Nephron (organoid): ENCODE results near the gene ADAMTS15.

Experiments used
- H3K27ac Mint-ChIP-seq, 3 experiments: 2 replicates each; pipeline ENCODE4 v1.8.0; 2020; ENCODE audit warnings: mixed read lengths in 3 of 3, mild to moderate bottlenecking in 2 of 3, moderate library complexity in 1 of 3
- H3K27me3 Mint-ChIP-seq: 2 replicates; pipeline ENCODE4 v1.8.0; 2021; ENCODE audit warnings: low read depth, mild to moderate bottlenecking, moderate library complexity, mixed read lengths
- H3K36me3 Mint-ChIP-seq: 2 replicates; pipeline ENCODE4 v1.8.0; 2020; ENCODE audit warnings: low read depth, mixed read lengths
- H3K4me1 Mint-ChIP-seq: 2 replicates; pipeline ENCODE4 v1.8.0; 2020; ENCODE audit warnings: mixed read lengths
- H3K4me3 Mint-ChIP-seq, 3 experiments: 2 replicates each; pipeline ENCODE4 v1.8.0; 2020; ENCODE audit warnings: mild to moderate bottlenecking in 3 of 3, mixed read lengths in 3 of 3, moderate library complexity in 2 of 3
- H3K9me3 Mint-ChIP-seq: 2 replicates; pipeline ENCODE4 v1.8.0; 2020; ENCODE audit warnings: mixed read lengths
- TF ChIP-seq, protein P1 (sequence below), 3 experiments: fragments of 200-600 bp; sonication (generic); IDR thresholded peaks; one replicate each; pipeline ENCODE4 v1.5.0; 2021; ENCODE audit warnings: antibody characterized with exemption in 3 of 3; ENCODE audit not compliant: unreplicated experiment in 3 of 3

The ADAMTS15 gene

DNA sequence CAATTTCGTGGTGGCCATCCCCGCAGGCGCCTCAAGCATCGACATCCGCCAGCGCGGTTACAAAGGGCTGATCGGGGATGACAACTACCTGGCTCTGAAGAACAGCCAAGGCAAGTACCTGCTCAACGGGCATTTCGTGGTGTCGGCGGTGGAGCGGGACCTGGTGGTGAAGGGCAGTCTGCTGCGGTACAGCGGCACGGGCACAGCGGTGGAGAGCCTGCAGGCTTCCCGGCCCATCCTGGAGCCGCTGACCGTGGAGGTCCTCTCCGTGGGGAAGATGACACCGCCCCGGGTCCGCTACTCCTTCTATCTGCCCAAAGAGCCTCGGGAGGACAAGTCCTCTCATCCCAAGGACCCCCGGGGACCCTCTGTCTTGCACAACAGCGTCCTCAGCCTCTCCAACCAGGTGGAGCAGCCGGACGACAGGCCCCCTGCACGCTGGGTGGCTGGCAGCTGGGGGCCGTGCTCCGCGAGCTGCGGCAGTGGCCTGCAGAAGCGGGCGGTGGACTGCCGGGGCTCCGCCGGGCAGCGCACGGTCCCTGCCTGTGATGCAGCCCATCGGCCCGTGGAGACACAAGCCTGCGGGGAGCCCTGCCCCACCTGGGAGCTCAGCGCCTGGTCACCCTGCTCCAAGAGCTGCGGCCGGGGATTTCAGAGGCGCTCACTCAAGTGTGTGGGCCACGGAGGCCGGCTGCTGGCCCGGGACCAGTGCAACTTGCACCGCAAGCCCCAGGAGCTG lies 24.8 kb downstream of the ADAMTS15 start:
- peaks cover 5% of the 10 kb centered on the region for H3K4me1 Mint-ChIP-seq

GRCh38 chr11:130473795-130474377 lies 25.4 kb downstream of the ADAMTS15 start:
- H3K4me1 Mint-ChIP-seq: peaks cover 5% of the 10 kb centered on the region
- peaks cover 45% of the 10 kb centered on the region for H3K36me3 Mint-ChIP-seq
- no peak overlapping the region for H3K4me3 Mint-ChIP-seq
- TF ChIP-seq, protein P1, sequence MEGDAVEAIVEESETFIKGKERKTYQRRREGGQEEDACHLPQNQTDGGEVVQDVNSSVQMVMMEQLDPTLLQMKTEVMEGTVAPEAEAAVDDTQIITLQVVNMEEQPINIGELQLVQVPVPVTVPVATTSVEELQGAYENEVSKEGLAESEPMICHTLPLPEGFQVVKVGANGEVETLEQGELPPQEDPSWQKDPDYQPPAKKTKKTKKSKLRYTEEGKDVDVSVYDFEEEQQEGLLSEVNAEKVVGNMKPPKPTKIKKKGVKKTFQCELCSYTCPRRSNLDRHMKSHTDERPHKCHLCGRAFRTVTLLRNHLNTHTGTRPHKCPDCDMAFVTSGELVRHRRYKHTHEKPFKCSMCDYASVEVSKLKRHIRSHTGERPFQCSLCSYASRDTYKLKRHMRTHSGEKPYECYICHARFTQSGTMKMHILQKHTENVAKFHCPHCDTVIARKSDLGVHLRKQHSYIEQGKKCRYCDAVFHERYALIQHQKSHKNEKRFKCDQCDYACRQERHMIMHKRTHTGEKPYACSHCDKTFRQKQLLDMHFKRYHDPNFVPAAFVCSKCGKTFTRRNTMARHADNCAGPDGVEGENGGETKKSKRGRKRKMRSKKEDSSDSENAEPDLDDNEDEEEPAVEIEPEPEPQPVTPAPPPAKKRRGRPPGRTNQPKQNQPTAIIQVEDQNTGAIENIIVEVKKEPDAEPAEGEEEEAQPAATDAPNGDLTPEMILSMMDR (IDR thresholded peaks at IDR 0.05; ENCODE audit: unreplicated experiment in 3 of 3): no peak
- peak overlapping the region in 1 of 3 experiments; percentile 26 for H3K27ac Mint-ChIP-seq
- H3K9me3 Mint-ChIP-seq: no peaks in the 10 kb centered on the region
- H3K27me3 Mint-ChIP-seq: peaks cover 2% of the 10 kb centered on the region

More for the DNA sequence above, 24.8 kb downstream of the ADAMTS15 start:
- Mint-ChIP-seq H3K9me3 (no peaks in the 10 kb centered on the region), H3K36me3 (peaks cover 47% of the 10 kb centered on the region), H3K4me3 (no peak overlapping the region), H3K27ac (no peak overlapping the region), H3K27me3 (peaks cover 3% of the 10 kb centered on the region)
- TF ChIP-seq, protein P1 (IDR thresholded peaks at IDR 0.05; ENCODE audit: unreplicated experiment in 3 of 3): no peak

- H3K4me3 Mint-ChIP-seq: peak overlapping the region in 1 of 3 experiments; percentile 11
- TF ChIP-seq, protein P1 (IDR thresholded peaks at IDR 0.05; ENCODE audit: unreplicated experiment in 3 of 3): no peak
- H3K36me3 Mint-ChIP-seq: peaks cover 41% of the 10 kb centered on the region
- H3K9me3 Mint-ChIP-seq: no peaks in the 10 kb centered on the region
- peaks cover 5% of the 10 kb centered on the region for H3K4me1 Mint-ChIP-seq
- H3K27me3 Mint-ChIP-seq: no peaks in the 10 kb centered on the region
- H3K27ac Mint-ChIP-seq: peak overlapping the region; percentile 26 to 49 (median 32)
Observed at GRCh38 chr11:130474637-130475400, 26.4 kb downstream of the ADAMTS15 start.

DNA sequence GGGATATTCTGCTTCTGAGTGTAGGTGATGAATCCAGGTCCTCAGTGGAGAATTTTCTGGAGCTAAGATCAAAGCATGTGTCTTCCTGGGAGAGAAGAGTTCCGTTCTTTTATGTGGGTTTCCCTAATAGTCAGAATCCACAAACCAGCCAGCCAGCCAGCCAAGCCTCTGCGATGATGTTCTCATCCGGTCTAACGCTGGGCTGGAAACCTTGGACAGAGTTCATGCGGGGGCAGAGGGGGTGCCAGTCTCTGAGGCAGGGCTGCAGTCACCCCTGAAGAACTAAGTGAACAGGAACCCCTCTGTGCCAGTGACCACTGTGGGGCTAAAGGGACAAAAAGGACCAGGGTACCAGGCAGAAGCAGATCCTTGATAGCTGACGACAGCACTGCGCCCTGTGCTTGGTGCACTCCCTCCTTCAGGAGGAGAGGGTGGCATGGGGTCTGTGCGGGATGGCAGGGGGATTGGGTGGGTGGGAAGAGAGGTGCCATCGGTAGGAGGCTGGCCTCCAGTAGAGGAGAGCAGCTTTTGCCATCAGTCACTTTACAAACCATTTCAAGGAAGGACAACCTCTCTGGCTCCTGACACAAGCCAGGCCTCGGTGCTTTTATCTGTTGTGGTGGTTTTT lies 27.1 kb downstream of the ADAMTS15 start:
- peaks cover 38% of the 10 kb centered on the region for H3K36me3 Mint-ChIP-seq
- H3K9me3 Mint-ChIP-seq: no peaks in the 10 kb centered on the region
- peak overlapping the region in 1 of 3 experiments; percentile 11 for H3K4me3 Mint-ChIP-seq
- peaks cover 5% of the 10 kb centered on the region for H3K4me1 Mint-ChIP-seq
- no peaks in the 10 kb centered on the region for H3K27me3 Mint-ChIP-seq
- peak overlapping the region; percentile 26 to 86 (median 32) for H3K27ac Mint-ChIP-seq
- TF ChIP-seq, protein P1 (IDR thresholded peaks at IDR 0.05; ENCODE audit: unreplicated experiment in 3 of 3): no peak

- peak overlapping the region in 1 of 3 experiments; percentile 86 for H3K27ac Mint-ChIP-seq
Observed at GRCh38 chr11:130476200-130476921, 27.9 kb downstream of the ADAMTS15 start.

More at GRCh38 chr11:130476200-130476921, 27.9 kb downstream of the ADAMTS15 start:
- Mint-ChIP-seq H3K27me3 (no peaks in the 10 kb centered on the region), H3K4me1 (peaks cover 5% of the 10 kb centered on the region), H3K36me3 (peaks cover 30% of the 10 kb centered on the region), H3K9me3 (no peaks in the 10 kb centered on the region), H3K4me3 (peak overlapping the region; percentile 5 to 22 (median 7))
- TF ChIP-seq, protein P1 (IDR thresholded peaks at IDR 0.05; ENCODE audit: unreplicated experiment in 3 of 3): no peak
